ENCODE data around the gene VSIG10L2.
A peak's percentile ranks its signal among the peaks of the same experiment; 100 is the strongest.

Gene VSIG10L2

GRCh38 chr11:125956391-125957134 lies 10.7 kb downstream of the VSIG10L2 start:
- H3K4me3 ChIP-seq (ENCODE audit: low read depth, low read length), result no peak overlapping the region
- no peak for TF ChIP-seq CTCF (IDR thresholded peaks at IDR 0.05; ENCODE audit: insufficient read depth, low read depth, low read length, missing control alignments)
- no peak for DNase-seq (ENCODE audit: low read depth)

DNA sequence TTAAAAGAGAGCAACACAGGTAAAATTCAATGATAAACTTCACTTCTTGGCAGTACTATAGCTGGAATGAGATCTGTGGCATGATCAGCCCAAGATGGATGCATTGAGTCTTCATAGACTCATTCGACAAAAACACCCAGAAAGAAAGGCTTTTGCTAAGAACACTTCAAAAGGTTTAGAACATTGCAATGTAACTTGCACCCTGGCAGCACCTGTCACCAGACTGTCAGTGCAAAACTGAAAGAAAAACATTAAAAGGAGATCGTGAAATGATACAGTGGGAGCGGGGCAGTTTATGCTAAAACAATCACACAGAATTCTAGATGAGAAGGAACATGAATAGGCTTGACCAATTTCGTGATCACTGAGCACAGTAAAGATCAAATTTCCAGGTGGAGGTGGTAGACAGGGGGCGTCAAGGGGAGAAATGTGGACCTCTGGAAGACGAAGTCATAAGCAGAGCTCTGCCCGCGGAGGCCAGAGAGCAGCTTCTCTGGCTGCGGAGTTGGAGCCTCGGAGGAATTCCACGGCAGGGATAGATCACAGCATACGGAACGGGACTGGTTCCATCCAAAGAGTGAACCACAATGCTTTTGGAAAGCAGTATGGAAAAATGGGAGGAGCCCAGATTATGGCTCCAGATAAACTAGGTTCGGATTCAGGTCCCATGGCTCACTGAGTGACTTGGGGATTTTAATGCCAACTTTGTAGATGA lies 11.9 kb downstream of the VSIG10L2 start:
- H3K4me3 ChIP-seq (ENCODE audit: low read depth, low read length), result peak overlapping the region; percentile 21
- TF ChIP-seq CTCF (IDR thresholded peaks at IDR 0.05; ENCODE audit: insufficient read depth, low read depth, low read length, missing control alignments), result no peak
- DNase-seq (ENCODE audit: low read depth), result no peak

- no peak for TF ChIP-seq CTCF (IDR thresholded peaks at IDR 0.05; ENCODE audit: insufficient read depth, low read depth, low read length, missing control alignments)
- no peak for DNase-seq (ENCODE audit: low read depth)
- no peak overlapping the region for H3K4me3 ChIP-seq (ENCODE audit: low read depth, low read length)
These were observed 13.1 kb downstream of the VSIG10L2 start for GRCh38 chr11:125958872-125959400.

DNA sequence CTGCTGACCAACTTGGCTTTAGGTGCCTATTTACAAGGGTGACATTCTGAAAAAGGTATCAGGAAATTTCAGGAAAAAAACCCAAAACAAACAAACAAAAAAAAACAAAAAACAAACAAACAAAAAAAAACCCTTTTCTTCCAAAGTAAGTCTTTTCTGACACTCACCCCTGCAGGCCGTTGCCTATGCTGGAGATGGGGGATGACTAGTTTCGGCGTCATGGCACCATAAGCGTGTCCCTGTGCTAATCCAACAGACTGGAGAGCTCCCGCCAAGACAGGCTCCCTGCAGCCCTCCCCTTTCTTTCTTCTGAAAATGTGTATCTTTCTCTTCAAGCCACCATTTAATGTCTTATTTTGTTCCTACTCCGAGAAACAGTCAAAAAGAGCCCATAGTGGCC lies 13.7 kb downstream of the VSIG10L2 start:
- no peak for DNase-seq (ENCODE audit: low read depth)
- no peak for TF ChIP-seq CTCF (IDR thresholded peaks at IDR 0.05; ENCODE audit: insufficient read depth, low read depth, low read length, missing control alignments)
- no peak overlapping the region for H3K4me3 ChIP-seq (ENCODE audit: low read depth, low read length)

DNA sequence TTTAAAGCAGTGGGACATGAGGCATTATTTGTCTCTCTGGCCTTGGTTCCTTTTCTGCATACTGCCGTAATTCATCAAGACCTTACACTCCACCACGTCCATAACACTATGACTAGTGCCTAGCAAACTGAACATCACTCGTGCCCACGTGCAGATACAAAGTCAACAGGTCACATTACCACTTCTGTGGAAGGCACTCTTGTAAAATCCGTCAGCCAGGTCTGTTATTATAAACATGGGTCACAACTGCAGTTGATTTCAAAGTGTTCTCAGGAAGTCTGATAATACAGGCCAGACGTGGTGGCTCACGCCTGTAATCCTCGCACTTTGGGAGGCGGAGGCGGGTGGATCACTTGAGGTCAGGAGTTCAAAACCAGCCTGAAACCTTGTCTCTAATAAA lies 14.1 kb downstream of the VSIG10L2 start:
- DNase-seq (ENCODE audit: low read depth), result no peak
- no peak overlapping the region for H3K4me3 ChIP-seq (ENCODE audit: low read depth, low read length)
- TF ChIP-seq CTCF (IDR thresholded peaks at IDR 0.05; ENCODE audit: insufficient read depth, low read depth, low read length, missing control alignments), result no peak

- no peak for DNase-seq (ENCODE audit: low read depth)
- TF ChIP-seq CTCF (IDR thresholded peaks at IDR 0.05; ENCODE audit: insufficient read depth, low read depth, low read length, missing control alignments), result no peak
- no peak overlapping the region for H3K4me3 ChIP-seq (ENCODE audit: low read depth, low read length)
These were observed 14.9 kb downstream of the VSIG10L2 start for GRCh38 chr11:125960771-125961170.

Measured in GM12865 (cell line).